GM12878 (cell line): ENCODE measurements around the gene MYOM3. TPM values are rescaled to one million over a fixed set of nuclear protein-coding genes. Genes with fewer than 3 reads are reported as not detected.

Experiments used
- ATAC-seq: fragments of 200-7000 bp; cut with Tn5 transposase; 3 replicates; pipeline ENCODE4 v1.9.1; 2020; ENCODE audit warnings: mild to moderate bottlenecking, moderate library complexity
- BruUV-seq: library from RNA; stranded (reverse); fragments of 400-500 nt; replicated peaks from 2 replicates; lab custom pipeline; 2021; lab: Mats Ljungman, UMichigan
- CTCF ChIA-PET: fragments of 300-600 bp; sonication (Branson Sonifier 250); formaldehyde crosslinking; extraction: SDS; loops from one replicate; lab custom pipeline; 2021; ENCODE audit warnings: inconsistent platforms; lab: Yijun Ruan, JAX
- POLR2A ChIA-PET: fragments of 350-600 bp; formaldehyde crosslinking; extraction: SDS; loops from one replicate; lab custom pipeline; 2021; ENCODE audit warnings: inconsistent platforms; lab: Charles Lee
- RAD21 ChIA-PET: fragments of 300-600 bp; sonication (Branson Sonifier 250); formaldehyde crosslinking; loops from one replicate; lab custom pipeline; 2023; ENCODE audit warnings: antibody characterized with exemption; ENCODE audit not compliant: unreplicated experiment; lab: Charles Lee
- SMC1A ChIA-PET: fragments of 300-600 bp; sonication (Branson Sonifier 250); formaldehyde crosslinking; loops from one replicate; lab custom pipeline; 2023; ENCODE audit not compliant: unreplicated experiment, uncharacterized antibody; lab: Charles Lee
- DNase-seq: peaks from one replicate; pipeline ENCODE4 v3.0.0-alpha.2; 2011; ENCODE audit warnings: low read depth, low spot score
- FAIRE-seq: peaks from 3 replicates; lab custom pipeline; 2011; peaks lifted over from hg19 to GRCh38; lab: Jason Lieb, UNC
- H2AFZ ChIP-seq: 2 replicates; pipeline ENCODE4 v1.6.0; 2011; ENCODE audit warnings: low read depth, low read length, control low read depth; ENCODE audit not compliant: control insufficient read depth
- H3K27ac ChIP-seq: 2 replicates; pipeline ENCODE4 v1.5.1; 2011; ENCODE audit warnings: control low read depth; ENCODE audit not compliant: control insufficient read depth, insufficient read depth
- H3K27me3 ChIP-seq, 2 experiments: replicated peaks in 1 of 2; 2 replicates each; pipeline versions ENCODE4 v1.6.0 to v1.6.1; 2011; ENCODE audit warnings: low read length in 1 of 2; ENCODE audit not compliant: control insufficient read depth in 2 of 2, insufficient read depth in 2 of 2
- H3K36me3 ChIP-seq, 2 experiments: 2 replicates each; pipeline ENCODE4 v1.5.1; 2011; ENCODE audit warnings: low read length in 1 of 2; ENCODE audit not compliant: control insufficient read depth in 2 of 2, insufficient read depth in 2 of 2
- H3K4me1 ChIP-seq: 2 replicates; pipeline ENCODE4 v1.6.1; 2011; ENCODE audit warnings: mild to moderate bottlenecking, low read length, moderate library complexity, mixed read lengths; ENCODE audit not compliant: control insufficient read depth, insufficient read depth
- H3K4me2 ChIP-seq: 2 replicates; pipeline ENCODE4 v1.6.0; 2011; ENCODE audit warnings: control low read depth; ENCODE audit not compliant: control insufficient read depth, insufficient read depth
- H3K4me3 ChIP-seq: fragments of 200-600 bp; sonication (generic); 2 replicates; pipeline ENCODE4 v1.5.1; 2016
- H3K79me2 ChIP-seq: 2 replicates; pipeline ENCODE4 v1.6.0; 2011; ENCODE audit warnings: low read length; ENCODE audit not compliant: control insufficient read depth, insufficient read depth
- H3K9ac ChIP-seq: 2 replicates; pipeline ENCODE4 v1.8.0; 2011; ENCODE audit warnings: low read length, control low read depth, mixed read lengths; ENCODE audit not compliant: control insufficient read depth, insufficient read depth
- H3K9me3 ChIP-seq: replicated peaks from 3 replicates; pipeline ENCODE4 v1.5.1; 2011; ENCODE audit warnings: mild to moderate bottlenecking, low read length; ENCODE audit not compliant: control insufficient read depth, insufficient read depth
- H4K20me1 ChIP-seq: 2 replicates; pipeline ENCODE4 v1.6.0; 2011; ENCODE audit not compliant: control insufficient read depth, insufficient read depth
- DPF2 ChIP-seq: fragments of 450-650 bp; IDR thresholded peaks from 2 replicates; pipeline ENCODE4 v1.6.1; 2017; ENCODE audit warnings: mild to moderate bottlenecking
- EED ChIP-seq: sonication (generic); IDR thresholded peaks from 2 replicates; pipeline ENCODE4 v1.6.1; 2016; ENCODE audit warnings: antibody characterized with exemption, low read depth
- IKZF2 ChIP-seq, 2 experiments: fragments of 450-650 bp; IDR thresholded peaks; 2 replicates each; pipeline ENCODE4 v1.6.1; 2017; ENCODE audit warnings: mild to moderate bottlenecking in 2 of 2, moderate library complexity in 2 of 2
- NFXL1 ChIP-seq: fragments of 450-650 bp; IDR thresholded peaks from 2 replicates; pipeline ENCODE4 v1.6.1; 2017; ENCODE audit warnings: antibody characterized with exemption, mild to moderate bottlenecking, borderline replicate concordance
- NFYA ChIP-seq: IDR thresholded peaks from 2 replicates; pipeline ENCODE4 v1.6.1; 2011; ENCODE audit warnings: low read depth, mild to moderate bottlenecking, low read length, improper control_type of control experiment, borderline replicate concordance
- POU2F2 ChIP-seq: IDR thresholded peaks from 3 replicates; pipeline ENCODE4 v1.6.1; 2011; ENCODE audit warnings: low read depth, mild to moderate bottlenecking, low read length, borderline replicate concordance
- RCOR1 ChIP-seq: conservative IDR thresholded peaks from 2 replicates; pipeline ENCODE4 v1.6.1; 2012; ENCODE audit warnings: low read depth, low read length, improper control_type of control experiment
- SMARCA5 ChIP-seq: fragments of 450-650 bp; IDR thresholded peaks from 2 replicates; pipeline ENCODE4 v1.6.1; 2017; ENCODE audit warnings: mild to moderate bottlenecking
- WRNIP1 ChIP-seq: IDR thresholded peaks from 2 replicates; pipeline ENCODE4 v1.6.1; 2011; ENCODE audit warnings: low read depth, low read length, improper control_type of control experiment, borderline replicate concordance
- ZSCAN29 ChIP-seq: fragments of 450-650 bp; IDR thresholded peaks from 2 replicates; pipeline ENCODE4 v1.6.1; 2017; ENCODE audit warnings: mild to moderate bottlenecking, moderate library complexity
- WGBS: methylation state at CpG from one replicate; pipeline ENCODE4 v1.1.6; 2016; ENCODE audit warnings: low lambda C conversion rate; ENCODE audit not compliant: insufficient replicate concordance, insufficient coverage; ENCODE audit errors: missing lambda C conversion rate; 5-methylcytosine and 5-hydroxymethylcytosine counted together
- in situ Hi-C: fragments of 300-500 bp; cut with MboI; formaldehyde crosslinking; loops from 9 replicates; pipeline ENCODE4 v1.14.3; 2018; ENCODE audit warnings: mixed read lengths
- intact Hi-C: fragments of 100-400 bp; cut with micrococcal nuclease; formaldehyde crosslinking; loops from one replicate; pipeline ENCODE4 v1.14.2; 2022; ENCODE audit not compliant: unreplicated experiment
- polyA plus RNA-seq, 11 experiments: library from polyadenylated mRNA; depleted of rRNA in 4 of 11; unstranded in 6 of 11; stranded (reverse) in 5 of 11; fragments of >200 nt; fragmentation: Nextera tagmentation in 4 of 11; fragmentation: Illumina TruSeq in 1 of 11; extraction: Ambion mirVana in 4 of 11; extraction: Trizol in 1 of 11; gene quantifications; 1 replicate in 1 of 11; 2 replicates in 10 of 11; pipeline versions ENCODE4 v1.2.1 to v1.2.3, GENCODE V29; 2011 to 2016; ENCODE audit warnings: inconsistent platforms in 2 of 11, missing spikeins in 2 of 11, low read depth in 1 of 11
- total RNA-seq, 4 experiments: library from RNA; depleted of rRNA in 3 of 4; stranded (reverse); fragments of >200 nt in 3 of 4; fragmentation: Illumina TruSeq in 1 of 4; extraction: Trizol in 1 of 4; gene quantifications; 2 replicates each; pipeline versions ENCODE4 v1.2.1 to v1.2.3, GENCODE V29; 2013 to 2021
- TF ChIP-seq, protein P1 (sequence below): IDR thresholded peaks from 2 replicates; pipeline ENCODE4 v1.6.1; 2011; ENCODE audit warnings: low read depth, low read length, improper control_type of control experiment, borderline replicate concordance
- TF ChIP-seq, protein P2 (sequence below): IDR thresholded peaks from 2 replicates; pipeline ENCODE4 v1.6.1; 2012; ENCODE audit warnings: low read depth, low read length, improper control_type of control experiment
- TF ChIP-seq, protein P3 (sequence below): fragments of 450-650 bp; IDR thresholded peaks from 2 replicates; pipeline ENCODE4 v1.6.1; 2016; ENCODE audit warnings: mild to moderate bottlenecking
- TF ChIP-seq, protein P4 (sequence below): fragments of 450-650 bp; formaldehyde crosslinking; IDR thresholded peaks from 2 replicates; pipeline ENCODE4 v1.5.0; 2022; ENCODE audit warnings: mild to moderate bottlenecking, missing genetic modification characterization
- TF ChIP-seq, protein P5 (sequence below): fragments of 450-650 bp; IDR thresholded peaks from 2 replicates; pipeline ENCODE4 v1.6.1; 2017; ENCODE audit warnings: mild to moderate bottlenecking

Gene MYOM3
- total and polyA plus RNA-seq, 10 of the 15 experiments (the other 5 are each of a cell fraction or from before 2014, with no cell fraction given) = 0.06 TPM; not detected in 9

DNA sequence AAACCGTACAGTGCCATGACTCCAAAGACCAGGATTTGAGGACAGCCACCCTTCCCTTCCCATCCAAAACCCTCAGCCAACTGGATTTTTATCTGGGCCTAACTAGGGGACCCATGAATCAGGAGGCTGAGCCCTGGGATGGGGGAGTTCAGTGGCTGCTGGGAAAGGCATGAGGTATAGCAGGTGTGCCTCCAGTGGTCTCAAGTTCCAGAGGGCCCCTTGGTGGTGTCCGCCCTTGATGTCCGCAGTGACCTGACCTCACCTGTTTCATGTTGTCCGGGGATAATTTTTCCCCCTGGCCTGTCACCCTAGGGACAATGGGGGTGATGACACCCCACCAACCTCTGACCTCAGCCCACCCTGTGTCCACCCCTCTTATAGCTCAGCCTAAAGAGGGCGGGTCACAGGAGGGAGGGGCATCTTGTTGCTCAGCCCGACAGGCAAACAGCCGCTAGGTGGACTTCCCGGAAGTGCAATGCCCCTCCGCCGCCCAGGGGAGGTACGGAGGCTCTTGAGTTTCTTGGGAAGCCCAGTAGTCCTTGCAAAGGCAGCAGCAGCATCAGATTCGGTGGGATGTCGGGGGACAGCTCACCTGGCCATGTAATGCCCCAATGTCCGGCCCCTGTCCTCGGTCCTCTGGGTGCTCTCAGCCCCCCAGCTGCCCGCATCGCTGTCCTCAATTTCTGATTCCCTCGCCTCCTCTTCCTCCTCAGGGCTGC is 44.8 kb upstream of the MYOM3 start:
- ChIA-PET SMC1A (interaction anchor here (0.6 to 9.5 kb wide), 3 partner anchors 42 to 236 kb away, joined by 3 to 104 read pairs (median 6); no protein-coding TSS in a partner anchor), RAD21 (interaction anchor here (3.4 kb wide), 1 partner anchor 33 kb away, joined by 8 read pairs; no protein-coding TSS in a partner anchor), POLR2A (no interaction called here), CTCF (interaction anchor here (1.3 to 10.4 kb wide), 2 partner anchors 36 to 236 kb away, joined by 3 to 134 read pairs; no protein-coding TSS in a partner anchor)
- no peaks in the 10 kb centered on the region for H3K9me3 ChIP-seq
- in situ Hi-C loops = no loop called here
- no peak overlapping the region for H3K27ac ChIP-seq
- H3K4me3 ChIP-seq = no peak overlapping the region
- 89% methylated on average over 18 of the region's 18 CpGs for WGBS
- H3K9ac ChIP-seq = no peak overlapping the region
- no peaks in the 10 kb centered on the region; a peak in 1 of 4 replicates for H3K27me3 ChIP-seq
- ATAC-seq (no peak), FAIRE-seq (no peak), DNase-seq (no peak)
- H3K79me2 ChIP-seq = no peaks in the 10 kb centered on the region
- no TSS peak for BruUV-seq
- H3K4me2 ChIP-seq = no peak overlapping the region
- no peak overlapping the region for H2AFZ ChIP-seq
- no peaks in the 10 kb centered on the region for H4K20me1 ChIP-seq
- no peaks in the 10 kb centered on the region for H3K36me3 ChIP-seq
- H3K4me1 ChIP-seq = peaks cover 7% of the 10 kb centered on the region
- intact Hi-C loops = no loop called here
- TF ChIP-seq, protein P1, sequence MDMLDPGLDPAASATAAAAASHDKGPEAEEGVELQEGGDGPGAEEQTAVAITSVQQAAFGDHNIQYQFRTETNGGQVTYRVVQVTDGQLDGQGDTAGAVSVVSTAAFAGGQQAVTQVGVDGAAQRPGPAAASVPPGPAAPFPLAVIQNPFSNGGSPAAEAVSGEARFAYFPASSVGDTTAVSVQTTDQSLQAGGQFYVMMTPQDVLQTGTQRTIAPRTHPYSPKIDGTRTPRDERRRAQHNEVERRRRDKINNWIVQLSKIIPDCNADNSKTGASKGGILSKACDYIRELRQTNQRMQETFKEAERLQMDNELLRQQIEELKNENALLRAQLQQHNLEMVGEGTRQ = no peak
- TF ChIP-seq, protein P2, sequence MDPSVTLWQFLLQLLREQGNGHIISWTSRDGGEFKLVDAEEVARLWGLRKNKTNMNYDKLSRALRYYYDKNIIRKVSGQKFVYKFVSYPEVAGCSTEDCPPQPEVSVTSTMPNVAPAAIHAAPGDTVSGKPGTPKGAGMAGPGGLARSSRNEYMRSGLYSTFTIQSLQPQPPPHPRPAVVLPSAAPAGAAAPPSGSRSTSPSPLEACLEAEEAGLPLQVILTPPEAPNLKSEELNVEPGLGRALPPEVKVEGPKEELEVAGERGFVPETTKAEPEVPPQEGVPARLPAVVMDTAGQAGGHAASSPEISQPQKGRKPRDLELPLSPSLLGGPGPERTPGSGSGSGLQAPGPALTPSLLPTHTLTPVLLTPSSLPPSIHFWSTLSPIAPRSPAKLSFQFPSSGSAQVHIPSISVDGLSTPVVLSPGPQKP = no peak
- TF ChIP-seq EED = no peak
- TF ChIP-seq RCOR1 = no peak
- TF ChIP-seq, protein P3, sequence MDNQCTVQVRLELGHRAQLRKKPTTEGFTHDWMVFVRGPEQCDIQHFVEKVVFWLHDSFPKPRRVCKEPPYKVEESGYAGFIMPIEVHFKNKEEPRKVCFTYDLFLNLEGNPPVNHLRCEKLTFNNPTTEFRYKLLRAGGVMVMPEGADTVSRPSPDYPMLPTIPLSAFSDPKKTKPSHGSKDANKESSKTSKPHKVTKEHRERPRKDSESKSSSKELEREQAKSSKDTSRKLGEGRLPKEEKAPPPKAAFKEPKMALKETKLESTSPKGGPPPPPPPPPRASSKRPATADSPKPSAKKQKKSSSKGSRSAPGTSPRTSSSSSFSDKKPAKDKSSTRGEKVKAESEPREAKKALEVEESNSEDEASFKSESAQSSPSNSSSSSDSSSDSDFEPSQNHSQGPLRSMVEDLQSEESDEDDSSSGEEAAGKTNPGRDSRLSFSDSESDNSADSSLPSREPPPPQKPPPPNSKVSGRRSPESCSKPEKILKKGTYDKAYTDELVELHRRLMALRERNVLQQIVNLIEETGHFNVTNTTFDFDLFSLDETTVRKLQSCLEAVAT = no peak
- no peak for TF ChIP-seq DPF2
- TF ChIP-seq NFYA = no peak
- TF ChIP-seq SMARCA5 = no peak
- TF ChIP-seq POU2F2 = no peak
- TF ChIP-seq ZSCAN29 = no peak
- TF ChIP-seq IKZF2 (IDR thresholded peaks at IDR 0.05) = no peak
- TF ChIP-seq, protein P4, sequence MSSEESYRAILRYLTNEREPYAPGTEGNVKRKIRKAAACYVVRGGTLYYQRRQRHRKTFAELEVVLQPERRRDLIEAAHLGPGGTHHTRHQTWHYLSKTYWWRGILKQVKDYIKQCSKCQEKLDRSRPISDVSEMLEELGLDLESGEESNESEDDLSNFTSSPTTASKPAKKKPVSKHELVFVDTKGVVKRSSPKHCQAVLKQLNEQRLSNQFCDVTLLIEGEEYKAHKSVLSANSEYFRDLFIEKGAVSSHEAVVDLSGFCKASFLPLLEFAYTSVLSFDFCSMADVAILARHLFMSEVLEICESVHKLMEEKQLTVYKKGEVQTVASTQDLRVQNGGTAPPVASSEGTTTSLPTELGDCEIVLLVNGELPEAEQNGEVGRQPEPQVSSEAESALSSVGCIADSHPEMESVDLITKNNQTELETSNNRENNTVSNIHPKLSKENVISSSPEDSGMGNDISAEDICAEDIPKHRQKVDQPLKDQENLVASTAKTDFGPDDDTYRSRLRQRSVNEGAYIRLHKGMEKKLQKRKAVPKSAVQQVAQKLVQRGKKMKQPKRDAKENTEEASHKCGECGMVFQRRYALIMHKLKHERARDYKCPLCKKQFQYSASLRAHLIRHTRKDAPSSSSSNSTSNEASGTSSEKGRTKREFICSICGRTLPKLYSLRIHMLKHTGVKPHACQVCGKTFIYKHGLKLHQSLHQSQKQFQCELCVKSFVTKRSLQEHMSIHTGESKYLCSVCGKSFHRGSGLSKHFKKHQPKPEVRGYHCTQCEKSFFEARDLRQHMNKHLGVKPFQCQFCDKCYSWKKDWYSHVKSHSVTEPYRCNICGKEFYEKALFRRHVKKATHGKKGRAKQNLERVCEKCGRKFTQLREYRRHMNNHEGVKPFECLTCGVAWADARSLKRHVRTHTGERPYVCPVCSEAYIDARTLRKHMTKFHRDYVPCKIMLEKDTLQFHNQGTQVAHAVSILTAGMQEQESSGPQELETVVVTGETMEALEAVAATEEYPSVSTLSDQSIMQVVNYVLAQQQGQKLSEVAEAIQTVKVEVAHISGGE (CRISPR knock-in tag) = no peak
- no peak for TF ChIP-seq WRNIP1
- TF ChIP-seq, protein P5, sequence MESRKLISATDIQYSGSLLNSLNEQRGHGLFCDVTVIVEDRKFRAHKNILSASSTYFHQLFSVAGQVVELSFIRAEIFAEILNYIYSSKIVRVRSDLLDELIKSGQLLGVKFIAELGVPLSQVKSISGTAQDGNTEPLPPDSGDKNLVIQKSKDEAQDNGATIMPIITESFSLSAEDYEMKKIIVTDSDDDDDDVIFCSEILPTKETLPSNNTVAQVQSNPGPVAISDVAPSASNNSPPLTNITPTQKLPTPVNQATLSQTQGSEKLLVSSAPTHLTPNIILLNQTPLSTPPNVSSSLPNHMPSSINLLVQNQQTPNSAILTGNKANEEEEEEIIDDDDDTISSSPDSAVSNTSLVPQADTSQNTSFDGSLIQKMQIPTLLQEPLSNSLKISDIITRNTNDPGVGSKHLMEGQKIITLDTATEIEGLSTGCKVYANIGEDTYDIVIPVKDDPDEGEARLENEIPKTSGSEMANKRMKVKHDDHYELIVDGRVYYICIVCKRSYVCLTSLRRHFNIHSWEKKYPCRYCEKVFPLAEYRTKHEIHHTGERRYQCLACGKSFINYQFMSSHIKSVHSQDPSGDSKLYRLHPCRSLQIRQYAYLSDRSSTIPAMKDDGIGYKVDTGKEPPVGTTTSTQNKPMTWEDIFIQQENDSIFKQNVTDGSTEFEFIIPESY = no peak
- no peak for TF ChIP-seq NFXL1
